H1 (cell line): ENCODE measurements around the gene IL2RG. TPM values are rescaled to one million over a fixed set of nuclear protein-coding genes. Genes with fewer than 3 reads are reported as not detected.

ENCODE experiments used
- CTCF ChIA-PET: fragments of 300-600 bp; sonication (Branson Sonifier 250); formaldehyde crosslinking; loops from one replicate; lab custom pipeline; 2021; ENCODE audit not compliant: partially characterized antibody; lab: Charles Lee
- POLR2A ChIA-PET: fragments of 300-600 bp; sonication (Branson Sonifier 250); formaldehyde crosslinking; loops from one replicate; lab custom pipeline; 2021; ENCODE audit warnings: inconsistent platforms; ENCODE audit not compliant: partially characterized antibody; lab: Charles Lee
- DNase-seq, 2 experiments: peaks; one replicate each; pipeline versions ENCODE4 v3.0.0 to v3.0.0-alpha.2; 2010 to 2022; ENCODE audit warnings: low spot score in 2 of 2, low read depth in 1 of 2, mixed read lengths in 1 of 2
- FAIRE-seq: peaks from 2 replicates; lab custom pipeline; 2011; peaks lifted over from hg19 to GRCh38; lab: Jason Lieb, UNC
- H2AFZ ChIP-seq: 2 replicates; pipeline ENCODE4 v1.8.1; 2012; ENCODE audit warnings: low read length, inconsistent platforms
- H2AK5ac ChIP-seq: 2 replicates; pipeline ENCODE4 v1.6.1; 2013; ENCODE audit warnings: low read depth, low read length
- H2BK120ac ChIP-seq: replicated peaks from 2 replicates; pipeline ENCODE3; 2013; ENCODE audit warnings: low read depth, low read length, inconsistent platforms
- H2BK12ac ChIP-seq: 2 replicates; pipeline ENCODE4 v1.6.1; 2013; ENCODE audit warnings: low read depth, low read length
- H2BK15ac ChIP-seq: 2 replicates; pipeline ENCODE4 v1.6.1; 2013; ENCODE audit warnings: low read length
- H2BK20ac ChIP-seq: 2 replicates; pipeline ENCODE4 v1.6.1; 2013; ENCODE audit warnings: low read length
- H2BK5ac ChIP-seq: 2 replicates; pipeline ENCODE4 v1.6.1; 2013; ENCODE audit warnings: low read depth, low read length
- H3K14ac ChIP-seq: 2 replicates; pipeline ENCODE4 v1.6.1; 2013; ENCODE audit warnings: inconsistent platforms; ENCODE audit not compliant: insufficient read length
- H3K18ac ChIP-seq: 2 replicates; pipeline ENCODE4 v1.6.1; 2013; ENCODE audit warnings: low read length; ENCODE audit errors: extremely low read depth
- H3K23ac ChIP-seq: 2 replicates; pipeline ENCODE4 v1.6.1; 2013; ENCODE audit warnings: inconsistent platforms; ENCODE audit not compliant: insufficient read length
- H3K23me2 ChIP-seq: 2 replicates; pipeline ENCODE4 v1.6.1; 2013; ENCODE audit warnings: low read depth, low read length
- H3K27ac ChIP-seq: 2 replicates; pipeline ENCODE4 v1.6.1; 2011; ENCODE audit warnings: low read depth, low read length, inconsistent platforms
- H3K27me3 ChIP-seq, 4 experiments: replicated peaks in 1 of 4; 1 replicate in 1 of 4; 2 replicates in 3 of 4; pipeline versions ENCODE4 v1.6.1 to v1.8.1; 2011 to 2013; ENCODE audit warnings: low read length in 3 of 4, mild to moderate bottlenecking in 3 of 4, inconsistent platforms in 2 of 4, mixed read lengths in 2 of 4, moderate library complexity in 1 of 4; ENCODE audit not compliant: control insufficient read depth in 3 of 4, insufficient read depth in 3 of 4; ENCODE audit errors: extremely low read depth in 1 of 4
- H3K36me3 ChIP-seq, 4 experiments: 2 replicates each; pipeline versions ENCODE4 v1.6.1 to v1.8.1; 2011 to 2013; ENCODE audit warnings: mild to moderate bottlenecking in 4 of 4, low read length in 3 of 4, moderate library complexity in 2 of 4, control low read depth in 1 of 4, inconsistent platforms in 1 of 4; ENCODE audit not compliant: insufficient read depth in 4 of 4, control insufficient read depth in 2 of 4
- H3K4ac ChIP-seq: replicated peaks from 2 replicates; pipeline ENCODE3; 2013; ENCODE audit warnings: low read length, low read depth, mixed read lengths, inconsistent platforms; ENCODE audit not compliant: insufficient read length
- H3K4me1 ChIP-seq, 4 experiments: replicated peaks in 1 of 4; 1 replicate in 1 of 4; 2 replicates in 3 of 4; pipeline versions ENCODE4 v1.6.1 to v1.8.1; 2011 to 2013; ENCODE audit warnings: low read length in 3 of 4, inconsistent platforms in 2 of 4, mixed read lengths in 1 of 4; ENCODE audit not compliant: insufficient read depth in 4 of 4, control insufficient read depth in 3 of 4
- H3K4me2 ChIP-seq, 2 experiments: 2 replicates each; pipeline versions ENCODE4 v1.6.1 to v1.8.1; 2011 to 2013; ENCODE audit warnings: low read depth in 2 of 2, low read length in 2 of 2, control low read depth in 1 of 2, inconsistent platforms in 1 of 2, mild to moderate bottlenecking in 1 of 2; ENCODE audit not compliant: insufficient read depth in 1 of 2
- H3K4me3 ChIP-seq, 4 experiments: fragments of 200-600, 300-600 bp in 1 of 4; sonication (generic), shearing (Covaris generic), sonication (Bioruptor Twin) in 1 of 4; 2 replicates each; pipeline versions ENCODE4 v1.5.1 to v1.8.1; 2011 to 2016; ENCODE audit warnings: low read length in 4 of 4, low read depth in 3 of 4, control low read depth in 2 of 4, inconsistent platforms in 2 of 4, mild to moderate bottlenecking in 2 of 4, mixed read lengths in 1 of 4, moderate library complexity in 1 of 4; ENCODE audit not compliant: insufficient read depth in 2 of 4; ENCODE audit errors: extremely low read depth in 1 of 4
- H3K56ac ChIP-seq: replicated peaks from 2 replicates; pipeline ENCODE3; 2013; ENCODE audit warnings: low read depth, mild to moderate bottlenecking, mixed read lengths, low read length, inconsistent platforms; ENCODE audit not compliant: insufficient read length
- H3K79me1 ChIP-seq: 2 replicates; pipeline ENCODE4 v1.6.1; 2013; ENCODE audit warnings: low read depth, low read length, control low read depth
- H3K79me2 ChIP-seq, 2 experiments: 2 replicates each; pipeline versions ENCODE4 v1.6.1 to v1.8.1; 2012 to 2013; ENCODE audit warnings: low read length in 2 of 2, mild to moderate bottlenecking in 2 of 2, inconsistent platforms in 1 of 2; ENCODE audit not compliant: insufficient read depth in 2 of 2, control insufficient read depth in 1 of 2
- H3K9ac ChIP-seq, 4 experiments: replicated peaks in 1 of 4; 1 replicate in 1 of 4; 2 replicates in 3 of 4; pipeline versions ENCODE4 v1.6.1 to v1.8.1; 2011 to 2013; ENCODE audit warnings: low read depth in 3 of 4, low read length in 3 of 4, control low read depth in 2 of 4, mild to moderate bottlenecking in 2 of 4, moderate library complexity in 2 of 4, inconsistent platforms in 1 of 4; ENCODE audit errors: extremely low read depth in 1 of 4
- H3K9me3 ChIP-seq, 2 experiments: 2 replicates each; pipeline versions ENCODE4 v1.6.1 to v1.8.1; 2012 to 2013; ENCODE audit warnings: mild to moderate bottlenecking in 2 of 2, moderate library complexity in 2 of 2, control low read depth in 1 of 2, inconsistent platforms in 1 of 2, low read depth in 1 of 2, low read length in 1 of 2, mixed read lengths in 1 of 2; ENCODE audit not compliant: insufficient read depth in 2 of 2
- H4K20me1 ChIP-seq, 2 experiments: replicated peaks in 1 of 2; 2 replicates each; pipeline versions ENCODE3 to v1.8.1; 2011 to 2013; ENCODE audit warnings: inconsistent platforms in 2 of 2, low read length in 2 of 2, mild to moderate bottlenecking in 1 of 2; ENCODE audit not compliant: insufficient read depth in 2 of 2, control insufficient read depth in 1 of 2
- H4K5ac ChIP-seq: 2 replicates; pipeline ENCODE4 v1.6.1; 2013; ENCODE audit warnings: low read length, low read depth, mixed read lengths, inconsistent platforms; ENCODE audit not compliant: insufficient read length
- H4K8ac ChIP-seq: 2 replicates; pipeline ENCODE4 v1.8.0; 2013; ENCODE audit warnings: mild to moderate bottlenecking, moderate library complexity, low read length, inconsistent platforms; ENCODE audit not compliant: insufficient read depth; ENCODE audit errors: extremely low read depth
- H4K91ac ChIP-seq: replicated peaks from 2 replicates; pipeline ENCODE3; 2013; ENCODE audit warnings: low read length, mixed read lengths, inconsistent platforms; ENCODE audit not compliant: insufficient read length
- BACH1 ChIP-seq: IDR thresholded peaks from 2 replicates; pipeline ENCODE4 v1.6.1; 2012; ENCODE audit warnings: low read length, improper control_type of control experiment
- CBX8 ChIP-seq: fragments of 300-800, 300-1000 bp; sonication (generic); IDR thresholded peaks from 2 replicates; pipeline ENCODE4 v1.7.1; 2016; ENCODE audit warnings: low read depth, low read length, borderline replicate concordance
- HDAC2 ChIP-seq, 2 experiments: fragments of 300-600 bp in 1 of 2; sonication (generic) in 1 of 2; IDR thresholded peaks; 2 replicates each; pipeline ENCODE4 v1.6.1; 2011 to 2012; ENCODE audit warnings: low read depth in 2 of 2, low read length in 2 of 2, mild to moderate bottlenecking in 2 of 2, moderate library complexity in 2 of 2, borderline replicate concordance in 1 of 2, inconsistent platforms in 1 of 2
- POLR2AphosphoS5 ChIP-seq: IDR thresholded peaks from 2 replicates; pipeline ENCODE4 v1.6.1; 2011; ENCODE audit warnings: low read depth, low read length
- RAD21 ChIP-seq, 2 experiments: IDR thresholded peaks in 1 of 2; conservative IDR thresholded peaks in 1 of 2; 2 replicates each; pipeline ENCODE4 v1.6.1; 2011; ENCODE audit warnings: low read depth in 2 of 2, low read length in 2 of 2, improper control_type of control experiment in 1 of 2, inconsistent platforms in 1 of 2, mild to moderate bottlenecking in 1 of 2, moderate library complexity in 1 of 2
- RNF2 ChIP-seq: fragments of 200-900, 300-1000 bp; sonication (generic); IDR thresholded peaks from 2 replicates; pipeline ENCODE4 v1.7.1; 2016; ENCODE audit warnings: borderline replicate concordance, low read depth, mild to moderate bottlenecking, antibody characterized with exemption, low read length; ENCODE audit not compliant: poor library complexity, severe bottlenecking; ENCODE audit errors: missing control alignments
- SP4 ChIP-seq: IDR thresholded peaks from 2 replicates; pipeline ENCODE4 v1.6.1; 2012; ENCODE audit warnings: low read length, inconsistent platforms
- TAF1 ChIP-seq: IDR thresholded peaks from 2 replicates; pipeline ENCODE4 v1.6.1; 2011; ENCODE audit warnings: mild to moderate bottlenecking, low read depth, low read length
- TCF12 ChIP-seq: IDR thresholded peaks from 2 replicates; pipeline ENCODE4 v1.6.1; 2011; ENCODE audit warnings: low read depth, mild to moderate bottlenecking, low read length
- ZNF274 ChIP-seq: IDR thresholded peaks from 2 replicates; pipeline ENCODE4 v1.7.0; 2012; ENCODE audit warnings: low read length, borderline replicate concordance; ENCODE audit errors: extremely low read depth
- WGBS, 2 experiments: shearing (Covaris generic) in 1 of 2; methylation state at CpG; one replicate each; pipeline versions ENCODE4 v1.1.6 to v1.1.7; 2013 to 2015; ENCODE audit warnings: low lambda C conversion rate in 2 of 2, mixed read lengths in 2 of 2, inconsistent platforms in 1 of 2, low coverage in 1 of 2, missing lambda C conversion rate in 1 of 2; ENCODE audit not compliant: insufficient replicate concordance in 2 of 2, insufficient coverage in 1 of 2, insufficient read length in 1 of 2; ENCODE audit errors: extremely low coverage in 1 of 2, missing lambda C conversion rate in 1 of 2; 5-methylcytosine and 5-hydroxymethylcytosine counted together
- polyA plus RNA-seq, 7 experiments: library from polyadenylated mRNA; depleted of rRNA in 3 of 7; stranded (reverse) in 5 of 7; unstranded in 2 of 7; fragments of >200 nt in 5 of 7; fragments of 200-250 nt in 2 of 7; gene quantifications; 1 replicate in 5 of 7; 2 replicates in 1 of 7; 4 replicates in 1 of 7; pipeline versions ENCODE4 v1.2.1 to v1.2.3, GENCODE V29; 2011 to 2013; ENCODE audit warnings: missing spikeins in 2 of 7, mixed read lengths in 2 of 7
- total RNA-seq: library from RNA; stranded (reverse); fragmentation: NEBNext Ultra II Directional; extraction: Animal tissue kit (Norgen Biotek cat#: 25700); gene quantifications from 2 replicates; pipeline ENCODE4 v1.2.1, GENCODE V29; 2021
- TF ChIP-seq, protein P1 (sequence below): IDR thresholded peaks from 2 replicates; pipeline ENCODE4 v1.6.1; 2011; ENCODE audit warnings: low read depth, mild to moderate bottlenecking, low read length; ENCODE audit not compliant: insufficient read depth

Gene IL2RG
- total and polyA plus RNA-seq, 2 of the 8 experiments (the other 6 are each of a cell fraction or from before 2014, with no cell fraction given) = not detected

DNA sequence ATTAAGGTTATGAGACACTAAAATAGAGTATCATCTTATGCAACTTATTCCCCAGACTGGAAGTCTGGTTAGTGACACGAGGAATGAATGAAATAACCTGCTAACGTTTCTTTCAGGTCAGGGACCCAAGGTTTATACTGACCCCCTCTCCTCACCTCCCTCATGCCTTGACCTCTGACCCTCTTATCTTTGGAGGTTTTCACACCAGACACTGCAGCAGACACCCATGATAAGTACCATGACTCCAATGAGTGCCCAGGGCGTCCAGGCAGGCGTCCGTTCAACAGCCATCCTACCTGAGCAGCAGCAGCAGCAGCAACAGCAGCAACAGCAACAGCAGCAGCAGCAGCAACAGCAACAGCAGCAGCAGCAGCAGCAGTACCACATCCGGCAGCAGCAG lies 29.1 kb upstream of the IL2RG start:
- Histone ChIP-seq H3K4me2 (no peak overlapping the region), H3K23me2 (peaks cover 2% of the 10 kb centered on the region; the same call in 1 of the 2 replicates), H3K9me3 (no peaks in the 10 kb centered on the region), H3K27me3 (no peaks in the 10 kb centered on the region), H2AFZ (no peak overlapping the region), H3K4me1 (peaks cover 0 to 6% (median 2%) of the 10 kb centered on the region in 4 experiments; a peak in 3 of 7 replicates), H4K20me1 (no peaks in the 10 kb centered on the region), H2BK120ac (no peak overlapping the region), H3K79me1 (no peaks in the 10 kb centered on the region), H3K27ac (no peak overlapping the region), H4K8ac (no peak overlapping the region), H3K4me3 (no peak overlapping the region), H2BK12ac (no peak overlapping the region), H3K36me3 (peaks cover 3 to 36% (median 15%) of the 10 kb centered on the region in 4 experiments; a peak in 7 of 8 replicates), H4K91ac (no peak overlapping the region), H2BK15ac (no peak overlapping the region), H3K56ac (no peak overlapping the region), H2BK5ac (no peak overlapping the region), H4K5ac (no peak overlapping the region), H3K23ac (no peak overlapping the region), H3K79me2 (no peaks in the 10 kb centered on the region), H2AK5ac (no peak overlapping the region), H3K9ac (no peak overlapping the region), H2BK20ac (no peak overlapping the region), H3K18ac (no peak overlapping the region), H3K4ac (no peak overlapping the region), H3K14ac (no peak overlapping the region)
- 100% methylated on average over 5 of the region's 6 CpGs; no CpG with 5 or more reads in 1 of the 2 experiments for WGBS, 2 experiments
- DNase-seq (no peak), FAIRE-seq (no peak)
- ChIA-PET CTCF (interaction anchor here (0.5 to 1.5 kb wide), 2 partner anchors 11 to 144 kb away, joined by 3 read pairs; no protein-coding TSS in a partner anchor), POLR2A (no interaction called here)
- TF ChIP-seq TAF1 (no peak), RNF2 (no peak), BACH1 (no peak), RAD21 (IDR thresholded peaks at IDR 0.05 in 1 of 2, conservative IDR thresholded peaks at IDR 0.05 in 1 of 2; ENCODE audit: low read depth in 2 of 2, low read length in 2 of 2) (no peak), SP4 (no peak), TCF12 (no peak), HDAC2 (IDR thresholded peaks at IDR 0.05; ENCODE audit: borderline replicate concordance in 1 of 2, low read depth in 2 of 2, low read length in 2 of 2) (no peak), ZNF274 (no peak), CBX8 (no peak), POLR2AphosphoS5 (no peak)
- TF ChIP-seq, protein P1, sequence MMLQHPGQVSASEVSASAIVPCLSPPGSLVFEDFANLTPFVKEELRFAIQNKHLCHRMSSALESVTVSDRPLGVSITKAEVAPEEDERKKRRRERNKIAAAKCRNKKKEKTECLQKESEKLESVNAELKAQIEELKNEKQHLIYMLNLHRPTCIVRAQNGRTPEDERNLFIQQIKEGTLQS = no peak
